Spleen (tissue), 7 donors: ENCODE data around the gene PYGO1.

Experiments
- POLR2A ChIP-seq, 3 donors: fragments of 450-650 bp; IDR thresholded peaks; one replicate each; pipeline ENCODE4 v1.5.1; 2017; ENCODE audit warnings: antibody characterized with exemption in 3 of 3, mild to moderate bottlenecking in 1 of 3
- TF ChIP-seq, protein P1 (sequence below), 11 experiments: fragments of 200-600 bp in 7 of 11; fragments of 450-650 bp in 4 of 11; sonication (generic) in 4 of 11; IDR thresholded peaks in 8 of 11; conservative IDR thresholded peaks in 3 of 11; 1 replicate in 7 of 11; 2 replicates in 4 of 11; pipeline versions ENCODE4 v1.4.0 to v1.8.0; 2016 to 2021; ENCODE audit warnings: antibody characterized with exemption in 11 of 11, inconsistent platforms in 4 of 11, mild to moderate bottlenecking in 1 of 11
- donor health status: DM: no; HTN: no; CAD: no; lungs with moderate emphysema.
- donor health status: DM: no; HTN: no; CAD: no.
- donor health status: DM: no; HTN: no; CAD: no.

DNA sequence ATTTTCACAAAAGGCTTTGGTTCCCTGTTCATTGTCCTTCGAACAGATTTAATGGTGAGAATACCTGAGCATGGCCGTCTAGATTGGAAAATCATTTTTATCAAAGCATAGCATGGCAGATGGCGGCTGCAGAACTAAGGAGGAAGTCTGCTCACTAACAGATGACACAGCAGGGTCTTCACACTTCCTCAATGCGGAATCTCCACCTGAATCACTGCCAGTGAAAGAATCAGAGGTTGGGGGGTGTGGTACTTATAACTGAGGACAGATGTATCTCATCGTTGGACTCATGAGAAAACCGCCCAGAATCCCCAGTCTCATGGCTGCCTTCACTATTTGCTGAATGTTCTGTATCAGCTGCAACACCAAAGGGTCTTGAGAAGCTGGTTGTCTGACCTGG is 31.6 kb upstream of the PYGO1 start:
- no peak for TF ChIP-seq POLR2A (IDR thresholded peaks at IDR 0.05)
- TF ChIP-seq, protein P1, sequence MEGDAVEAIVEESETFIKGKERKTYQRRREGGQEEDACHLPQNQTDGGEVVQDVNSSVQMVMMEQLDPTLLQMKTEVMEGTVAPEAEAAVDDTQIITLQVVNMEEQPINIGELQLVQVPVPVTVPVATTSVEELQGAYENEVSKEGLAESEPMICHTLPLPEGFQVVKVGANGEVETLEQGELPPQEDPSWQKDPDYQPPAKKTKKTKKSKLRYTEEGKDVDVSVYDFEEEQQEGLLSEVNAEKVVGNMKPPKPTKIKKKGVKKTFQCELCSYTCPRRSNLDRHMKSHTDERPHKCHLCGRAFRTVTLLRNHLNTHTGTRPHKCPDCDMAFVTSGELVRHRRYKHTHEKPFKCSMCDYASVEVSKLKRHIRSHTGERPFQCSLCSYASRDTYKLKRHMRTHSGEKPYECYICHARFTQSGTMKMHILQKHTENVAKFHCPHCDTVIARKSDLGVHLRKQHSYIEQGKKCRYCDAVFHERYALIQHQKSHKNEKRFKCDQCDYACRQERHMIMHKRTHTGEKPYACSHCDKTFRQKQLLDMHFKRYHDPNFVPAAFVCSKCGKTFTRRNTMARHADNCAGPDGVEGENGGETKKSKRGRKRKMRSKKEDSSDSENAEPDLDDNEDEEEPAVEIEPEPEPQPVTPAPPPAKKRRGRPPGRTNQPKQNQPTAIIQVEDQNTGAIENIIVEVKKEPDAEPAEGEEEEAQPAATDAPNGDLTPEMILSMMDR (IDR thresholded peaks at IDR 0.05 in 8 of 11, conservative IDR thresholded peaks at IDR 0.05 in 3 of 11) = no peak
